Measurements from ENCODE around the gene SMAD7. TPM values are rescaled to one million over a fixed set of nuclear protein-coding genes. Genes with fewer than 3 reads are reported as not detected.
A peak's percentile ranks its signal among the peaks of the same experiment; 100 is the strongest.

The SMAD7 gene
- total RNA-seq, 1 donor from 2014 or later: 24.3 TPM

- Mint-ChIP-seq H3K4me3 (ENCODE audit: low read depth) (no peak overlapping the region), H3K4me1 (ENCODE audit: low read depth) (peaks cover 74% of the 10 kb centered on the region), H3K36me3 (ENCODE audit: insufficient read depth) (peaks cover 2% of the 10 kb centered on the region)
Observed at GRCh38 chr18:48934723-48935432, 15.9 kb downstream of the SMAD7 start.

DNA sequence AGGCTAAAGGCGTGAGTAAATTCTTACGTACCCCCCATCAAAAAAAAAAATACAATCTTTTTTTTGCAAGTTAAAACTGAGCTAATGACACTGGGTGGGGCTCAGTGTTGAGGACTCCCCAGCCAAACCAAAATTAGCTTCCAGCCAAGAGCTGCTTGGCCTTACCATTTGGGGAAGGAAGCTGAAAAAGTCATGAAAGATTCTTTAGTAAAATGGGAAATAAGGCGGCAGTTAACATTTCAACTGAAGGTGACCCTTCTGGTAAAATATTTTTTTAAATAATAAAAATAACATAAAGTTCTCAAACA is 16.4 kb downstream of the SMAD7 start:
- no peak for DNase-seq (ENCODE audit: low spot score, unreplicated experiment)
- no peak overlapping the region for H3K27ac Mint-ChIP-seq
- peaks cover 74% of the 10 kb centered on the region for H3K4me1 Mint-ChIP-seq (ENCODE audit: low read depth)
- H3K27me3 Mint-ChIP-seq: no peaks in the 10 kb centered on the region
- TF ChIP-seq, protein P1, sequence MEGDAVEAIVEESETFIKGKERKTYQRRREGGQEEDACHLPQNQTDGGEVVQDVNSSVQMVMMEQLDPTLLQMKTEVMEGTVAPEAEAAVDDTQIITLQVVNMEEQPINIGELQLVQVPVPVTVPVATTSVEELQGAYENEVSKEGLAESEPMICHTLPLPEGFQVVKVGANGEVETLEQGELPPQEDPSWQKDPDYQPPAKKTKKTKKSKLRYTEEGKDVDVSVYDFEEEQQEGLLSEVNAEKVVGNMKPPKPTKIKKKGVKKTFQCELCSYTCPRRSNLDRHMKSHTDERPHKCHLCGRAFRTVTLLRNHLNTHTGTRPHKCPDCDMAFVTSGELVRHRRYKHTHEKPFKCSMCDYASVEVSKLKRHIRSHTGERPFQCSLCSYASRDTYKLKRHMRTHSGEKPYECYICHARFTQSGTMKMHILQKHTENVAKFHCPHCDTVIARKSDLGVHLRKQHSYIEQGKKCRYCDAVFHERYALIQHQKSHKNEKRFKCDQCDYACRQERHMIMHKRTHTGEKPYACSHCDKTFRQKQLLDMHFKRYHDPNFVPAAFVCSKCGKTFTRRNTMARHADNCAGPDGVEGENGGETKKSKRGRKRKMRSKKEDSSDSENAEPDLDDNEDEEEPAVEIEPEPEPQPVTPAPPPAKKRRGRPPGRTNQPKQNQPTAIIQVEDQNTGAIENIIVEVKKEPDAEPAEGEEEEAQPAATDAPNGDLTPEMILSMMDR (IDR thresholded peaks at IDR 0.05; ENCODE audit: unreplicated experiment): no peak
- H3K9me3 Mint-ChIP-seq (ENCODE audit: low read depth): no peaks in the 10 kb centered on the region
- peaks cover 2% of the 10 kb centered on the region for H3K36me3 Mint-ChIP-seq (ENCODE audit: insufficient read depth)
- no peak overlapping the region for H3K4me3 Mint-ChIP-seq (ENCODE audit: low read depth)

More at GRCh38 chr18:48934723-48935432, 15.9 kb downstream of the SMAD7 start:
- Mint-ChIP-seq H3K27me3 (no peaks in the 10 kb centered on the region), H3K9me3 (ENCODE audit: low read depth) (no peaks in the 10 kb centered on the region), H3K27ac (peak overlapping the region; percentile 68)
- DNase-seq (ENCODE audit: low spot score, unreplicated experiment): no peak
- TF ChIP-seq, protein P1 (IDR thresholded peaks at IDR 0.05; ENCODE audit: unreplicated experiment): no peak

- no peak overlapping the region for H3K4me3 Mint-ChIP-seq (ENCODE audit: low read depth)
- peak overlapping the region; percentile 51 for H3K27ac Mint-ChIP-seq
- H3K4me1 Mint-ChIP-seq (ENCODE audit: low read depth): peaks cover 78% of the 10 kb centered on the region
- no peaks in the 10 kb centered on the region for H3K27me3 Mint-ChIP-seq
- H3K36me3 Mint-ChIP-seq (ENCODE audit: insufficient read depth): peaks cover 2% of the 10 kb centered on the region
- no peaks in the 10 kb centered on the region for H3K9me3 Mint-ChIP-seq (ENCODE audit: low read depth)
- no peak for DNase-seq (ENCODE audit: low spot score, unreplicated experiment)
- TF ChIP-seq, protein P1 (IDR thresholded peaks at IDR 0.05; ENCODE audit: unreplicated experiment): no peak
Observed at GRCh38 chr18:48933578-48934414, 17.0 kb downstream of the SMAD7 start.

- Mint-ChIP-seq H3K27ac (peak overlapping the region; percentile 51), H3K36me3 (ENCODE audit: insufficient read depth) (no peaks in the 10 kb centered on the region), H3K4me1 (ENCODE audit: low read depth) (peaks cover 78% of the 10 kb centered on the region), H3K27me3 (no peaks in the 10 kb centered on the region), H3K9me3 (ENCODE audit: low read depth) (no peaks in the 10 kb centered on the region), H3K4me3 (ENCODE audit: low read depth) (no peak overlapping the region)
- DNase-seq (ENCODE audit: low spot score, unreplicated experiment): no peak
- TF ChIP-seq, protein P1 (IDR thresholded peaks at IDR 0.05; ENCODE audit: unreplicated experiment): no peak
Observed at GRCh38 chr18:48932822-48933510, 17.8 kb downstream of the SMAD7 start.

- H3K4me3 Mint-ChIP-seq (ENCODE audit: low read depth): peak overlapping the region; percentile 9
- no peak for DNase-seq (ENCODE audit: low spot score, unreplicated experiment)
- no peaks in the 10 kb centered on the region for H3K9me3 Mint-ChIP-seq (ENCODE audit: low read depth)
- H3K4me1 Mint-ChIP-seq (ENCODE audit: low read depth): peaks cover 77% of the 10 kb centered on the region
- peak overlapping the region; percentile 84 for H3K27ac Mint-ChIP-seq
- no peaks in the 10 kb centered on the region for H3K27me3 Mint-ChIP-seq
- TF ChIP-seq, protein P1 (IDR thresholded peaks at IDR 0.05; ENCODE audit: unreplicated experiment): no peak
- no peaks in the 10 kb centered on the region for H3K36me3 Mint-ChIP-seq (ENCODE audit: insufficient read depth)
Observed at GRCh38 chr18:48932462-48932818, 18.3 kb downstream of the SMAD7 start.
